Omental fat pad (tissue), 4 donors: ENCODE data around the gene COPE. TPM values are rescaled to one million over a fixed set of nuclear protein-coding genes. Genes with fewer than 3 reads are reported as not detected.
"Not testable (repeated sequence)": the region's sequence is repeated elsewhere in the genome, so short reads cannot be mapped to it uniquely, and the experiment has no call there.

Experiments used
- ATAC-seq: fragments of 150-250 bp; one replicate; pipeline ENCODE4 v1.9.1; 2016; ENCODE audit warnings: mild to moderate bottlenecking, moderate library complexity; ENCODE audit not compliant: low FRiP score
- DNase-seq: peaks from one replicate; pipeline ENCODE4 v3.0.0-alpha.2; 2019; ENCODE audit warnings: low spot score
- CTCF ChIP-seq, 3 donors: fragments of 450-650 bp; IDR thresholded peaks; one replicate each; pipeline ENCODE4 v1.5.1; 2016 to 2017; ENCODE audit warnings: antibody characterized with exemption in 3 of 3, mild to moderate bottlenecking in 3 of 3, moderate library complexity in 2 of 3
- total RNA-seq, 4 donors: library from RNA; depleted of rRNA; stranded (reverse); fragments of >200 nt; gene quantifications; one replicate each; pipeline ENCODE4 v1.1.0, GENCODE V29; 2016

COPE gene
- total RNA-seq, 4 donors from 2014 or later: 158 to 202 (median 169) TPM

GRCh38 chr19:18903156-18904037 is 15.8 kb downstream of the COPE start:
- DNase-seq: no peak
- ATAC-seq: no peak
- no peak for TF ChIP-seq CTCF (IDR thresholded peaks at IDR 0.05)

GRCh38 chr19:18902519-18902918 is 16.7 kb downstream of the COPE start:
- DNase-seq, ATAC-seq: not testable (repeated sequence)

GRCh38 chr19:18901491-18901890 is 17.7 kb downstream of the COPE start:
- ATAC-seq: no peak
- no peak for TF ChIP-seq CTCF (IDR thresholded peaks at IDR 0.05)
- DNase-seq: no peak

- no peak for DNase-seq
- no peak for ATAC-seq
- no peak for TF ChIP-seq CTCF (IDR thresholded peaks at IDR 0.05)
Measured at GRCh38 chr19:18900700-18901481, 18.3 kb downstream of the COPE start.

- no peak for TF ChIP-seq CTCF (IDR thresholded peaks at IDR 0.05)
- no peak for ATAC-seq
- DNase-seq: no peak
Measured at GRCh38 chr19:18899624-18900560, 19.3 kb downstream of the COPE start.

- ATAC-seq (no peak), DNase-seq (no peak)
- TF ChIP-seq CTCF (IDR thresholded peaks at IDR 0.05): no peak
Measured at GRCh38 chr19:18898607-18899408, 20.4 kb downstream of the COPE start.
